NCI-H446 (cell line): ENCODE results near the gene FAM222B.
"Not testable (repeated sequence)": the region's sequence is repeated elsewhere in the genome, so short reads cannot be mapped to it uniquely, and the experiment has no call there.

Source experiments
- DNase-seq, 2 experiments: peaks; one replicate each; lab custom pipeline; 2025; lab: John Stamatoyannopoulos, UW

FAM222B gene

DNA sequence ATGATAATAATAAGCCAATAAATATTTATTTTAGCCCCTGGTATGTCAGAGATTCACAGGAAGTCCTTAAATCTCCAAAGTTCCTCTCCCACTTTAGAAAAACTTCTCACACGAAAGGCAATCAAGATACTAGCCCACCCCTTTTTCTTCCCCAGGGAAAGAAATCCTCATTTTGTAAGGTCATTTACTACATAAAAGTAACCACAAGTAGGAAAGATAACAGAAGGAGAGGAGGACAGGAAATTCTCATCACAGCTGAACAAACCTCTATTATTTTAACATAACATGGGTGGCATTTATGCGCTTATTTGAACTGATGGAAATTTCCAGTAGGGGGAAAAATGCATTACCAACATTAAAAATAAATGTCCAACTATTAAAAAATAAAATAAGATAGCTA, 3.4 kb downstream of the FAM222B start:
- DNase-seq: no peak

DNA sequence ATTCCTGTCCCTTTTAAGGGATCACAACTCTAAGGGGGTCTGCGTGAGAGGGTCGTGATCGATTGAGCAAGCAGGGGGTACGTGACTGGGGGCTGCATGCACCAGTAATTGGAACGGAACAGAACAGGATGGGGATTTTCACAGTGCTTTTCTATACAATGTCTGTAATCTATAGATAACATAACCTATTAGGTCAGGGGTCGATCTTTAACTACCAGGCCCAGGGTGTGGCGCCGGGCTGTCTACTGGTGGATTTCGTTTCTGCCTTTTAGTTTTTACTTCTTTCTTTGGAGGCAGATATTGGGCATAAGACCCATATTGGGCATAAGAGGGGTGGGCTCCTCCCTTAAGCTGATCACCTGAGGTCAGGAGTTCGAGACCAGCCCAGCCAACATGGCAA, 6.0 kb downstream of the FAM222B start:
- not testable (repeated sequence) for DNase-seq

DNA sequence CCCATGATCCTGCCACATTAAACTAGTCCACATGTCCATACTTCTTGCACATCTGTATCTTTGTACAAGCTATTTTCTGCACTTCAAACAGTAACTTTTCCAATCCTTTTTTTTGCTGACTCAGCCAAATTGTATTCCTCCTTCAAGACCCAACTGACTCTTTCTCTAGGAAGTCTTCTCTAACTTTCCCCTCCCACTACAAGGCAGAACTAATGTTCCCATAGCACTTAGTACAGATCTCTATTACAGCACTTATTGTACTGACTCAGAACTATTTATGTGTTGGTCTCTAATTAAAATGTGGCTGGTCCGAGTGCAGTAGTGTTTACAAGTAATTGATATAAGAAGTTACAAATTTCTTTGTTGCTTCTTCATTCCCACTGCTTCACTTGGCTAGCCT, 8.2 kb downstream of the FAM222B start:
- no peak for DNase-seq

DNA sequence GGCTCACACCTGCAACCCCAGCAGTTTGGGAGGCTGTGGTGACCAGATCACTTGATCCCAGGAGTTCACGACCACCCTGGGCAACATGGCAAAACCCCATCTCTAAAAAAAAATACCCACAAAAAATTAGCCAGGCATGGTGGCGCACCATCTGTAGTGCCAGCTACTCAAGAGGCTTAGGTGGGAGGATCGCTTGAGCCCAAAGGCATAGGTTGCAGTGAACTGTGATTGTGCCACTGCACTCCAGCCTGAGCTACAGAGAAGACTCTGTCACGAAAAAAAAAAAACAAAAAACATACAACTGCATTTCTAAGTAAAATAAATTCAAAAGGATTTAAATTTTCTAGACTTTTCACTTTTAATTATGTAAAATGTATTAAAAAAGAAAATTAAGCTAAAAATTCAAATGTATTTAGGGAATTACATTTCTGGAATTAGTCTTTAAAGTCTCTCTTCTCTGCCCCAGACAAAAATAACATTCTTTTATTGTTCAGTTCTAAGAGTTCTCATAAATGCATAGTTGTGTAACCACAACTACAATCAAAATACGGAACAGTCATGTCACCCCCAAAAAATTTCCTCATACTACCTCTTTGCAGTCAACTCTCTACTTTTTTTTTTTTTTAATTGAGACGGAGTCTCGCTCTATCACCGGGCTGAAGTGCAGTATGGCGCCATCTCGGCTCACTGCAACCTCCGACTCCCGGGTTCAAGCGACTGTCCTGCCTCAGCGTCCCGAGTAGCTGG, 14.1 kb downstream of the FAM222B start:
- no peak for DNase-seq

- no peak for DNase-seq
Measured at GRCh38 chr17:28827672-28828071, 14.9 kb downstream of the FAM222B start.

GRCh38 chr17:28819582-28819981, 23.0 kb downstream of the FAM222B start:
- DNase-seq: no peak

- peak; percentile 20 to 55 for DNase-seq
Measured at GRCh38 chr17:28818819-28819221, 23.8 kb downstream of the FAM222B start.

DNA sequence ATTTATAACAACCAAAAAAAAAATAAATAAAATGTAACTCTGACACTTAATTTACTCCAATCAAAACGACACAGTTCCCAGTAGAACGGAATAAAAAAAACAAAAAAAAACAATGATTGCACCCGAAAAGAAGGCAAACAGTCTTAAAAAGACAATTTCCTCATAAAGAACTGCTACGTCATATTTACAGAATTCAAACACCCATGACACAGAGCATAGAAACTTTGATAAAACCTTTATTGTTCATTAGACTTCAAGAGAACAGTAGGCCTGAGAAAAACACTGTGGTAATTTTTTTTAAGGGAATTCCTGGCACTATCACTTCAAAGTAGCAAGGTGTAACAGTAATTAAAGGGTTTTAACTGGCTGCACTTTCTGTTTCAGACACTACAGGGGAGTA, 26.1 kb downstream of the FAM222B start:
- no peak for DNase-seq

DNA sequence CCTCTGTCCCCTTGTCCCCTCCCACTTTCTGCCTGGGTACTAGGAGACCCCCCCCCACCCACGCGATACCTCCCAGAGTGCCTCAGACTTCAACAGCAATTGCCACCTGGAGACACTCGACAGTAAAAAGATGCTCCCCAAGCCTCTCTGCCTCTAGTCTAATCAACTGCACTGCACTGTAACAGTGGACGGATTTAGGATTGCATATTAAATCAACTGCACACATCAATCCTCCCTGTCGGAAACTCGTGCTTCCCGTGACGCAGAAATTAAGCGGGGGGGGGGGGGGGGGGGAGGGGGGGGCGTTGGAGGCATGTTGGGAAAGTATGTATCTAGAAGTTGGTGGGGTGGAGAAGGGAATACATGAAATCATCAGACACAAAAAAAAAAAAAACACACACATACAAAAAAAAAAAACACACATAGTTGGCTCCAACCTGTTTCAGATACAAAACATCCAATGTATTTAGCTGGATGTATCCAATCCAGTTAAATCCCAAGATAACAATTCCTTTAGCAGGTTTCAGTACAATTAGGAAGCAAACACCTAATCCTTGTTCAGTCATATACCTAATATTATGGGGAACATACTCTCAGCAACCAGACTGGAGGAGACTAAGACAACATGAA, 29.7 kb downstream of the FAM222B start:
- DNase-seq: peak in 1 of 2 experiments; percentile 65

- DNase-seq: peak; percentile 95 to 97
Measured at GRCh38 chr17:28812091-28812747, 30.4 kb downstream of the FAM222B start.

- no peak for DNase-seq
Measured at GRCh38 chr17:28811651-28812090, 30.9 kb downstream of the FAM222B start.

GRCh38 chr17:28810437-28810836, 32.2 kb downstream of the FAM222B start:
- no peak for DNase-seq

- peak in 1 of 2 experiments; percentile 22 for DNase-seq
Measured at GRCh38 chr17:28807925-28808634, 34.5 kb downstream of the FAM222B start.

DNA sequence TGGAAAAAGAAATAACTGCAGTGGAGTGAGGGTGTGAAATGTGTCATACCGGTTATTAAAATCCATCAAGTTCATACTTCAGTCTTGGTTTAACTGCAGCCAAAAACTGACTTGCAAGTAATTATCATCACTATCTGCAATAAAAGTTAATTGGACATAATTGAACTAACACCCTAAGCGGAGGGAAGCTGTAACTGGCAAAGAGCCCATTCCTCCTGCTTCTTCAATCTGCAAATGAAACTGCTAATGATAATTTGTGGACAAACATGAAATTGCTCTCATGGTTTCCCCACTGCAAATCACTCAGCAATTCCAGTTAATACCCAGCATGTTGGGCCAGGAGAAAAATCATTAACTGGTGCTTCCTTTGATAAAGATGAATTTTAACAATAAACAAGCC, 46.5 kb downstream of the FAM222B start:
- no peak for DNase-seq

GRCh38 chr17:28794846-28795441, 47.6 kb downstream of the FAM222B start:
- not testable (repeated sequence) for DNase-seq

DNA sequence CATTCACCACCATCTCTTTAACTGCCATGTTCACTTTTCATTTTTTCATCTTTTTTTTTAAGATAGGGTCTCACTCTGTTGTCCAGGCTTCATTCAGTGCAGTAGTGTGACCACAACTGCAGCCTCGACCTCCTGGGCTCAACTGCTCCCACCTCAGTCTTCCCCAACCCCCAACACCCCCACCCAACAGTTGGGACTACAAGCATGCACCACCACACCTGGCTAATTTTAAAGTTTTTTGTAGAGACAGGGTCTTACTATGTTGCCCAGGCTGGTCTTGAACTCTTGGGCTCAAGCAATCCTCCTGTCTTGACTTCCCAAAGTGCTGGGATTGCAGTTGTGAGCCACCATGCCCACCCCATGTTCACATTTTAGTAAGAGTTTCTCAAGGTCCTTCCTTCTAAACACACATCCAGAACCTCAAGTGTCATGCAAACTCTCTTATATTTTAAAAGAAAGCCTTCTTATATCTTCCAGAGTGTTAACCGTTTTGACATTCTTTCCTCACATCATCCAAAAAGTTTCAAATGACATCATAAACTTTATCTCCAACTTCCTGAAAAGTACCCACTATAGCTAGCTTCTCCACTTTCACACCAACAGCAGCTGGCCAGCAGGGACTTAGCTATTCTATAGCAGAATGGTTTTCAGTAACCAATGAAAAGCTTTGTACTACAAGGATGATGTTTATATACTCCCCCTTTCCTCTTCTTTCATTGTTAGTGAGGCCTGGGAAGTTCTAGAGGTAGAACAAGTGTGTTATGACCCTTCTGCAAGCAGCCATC, 49.5 kb downstream of the FAM222B start:
- DNase-seq: no peak

GRCh38 chr17:28788100-28788499, 54.5 kb downstream of the FAM222B start:
- DNase-seq: no peak

GRCh38 chr17:28783161-28783560, 59.4 kb downstream of the FAM222B start:
- no peak for DNase-seq

GRCh38 chr17:28779601-28780000, 63.0 kb downstream of the FAM222B start:
- DNase-seq: not testable (repeated sequence)

GRCh38 chr17:28777178-28777577, 65.4 kb downstream of the FAM222B start:
- no peak for DNase-seq

DNA sequence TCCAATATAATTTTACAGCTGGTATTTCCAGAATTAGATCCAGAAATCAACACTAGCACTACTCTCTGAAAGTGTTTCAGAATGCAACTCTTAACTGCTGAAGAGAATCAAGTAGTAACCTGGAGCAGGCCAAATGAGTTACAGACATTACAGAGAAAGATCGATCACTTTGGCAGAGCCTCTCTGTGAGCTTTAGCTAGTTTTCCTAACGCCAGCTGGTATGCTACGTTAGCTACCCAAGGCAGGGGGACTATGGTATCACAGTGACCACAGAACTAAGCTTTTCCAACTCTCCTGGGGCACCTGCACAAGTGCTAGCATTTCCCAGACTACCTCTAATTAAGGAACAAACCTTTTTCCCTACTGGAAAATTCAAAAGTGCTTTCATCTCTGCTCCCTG, 68.4 kb downstream of the FAM222B start:
- DNase-seq: no peak
